ENCODE measurements around the gene MAPKAP1.
A peak's percentile ranks its signal among the peaks of the same experiment; 100 is the strongest.
"Not testable (repeated sequence)": the region's sequence is repeated elsewhere in the genome, so short reads cannot be mapped to it uniquely, and the experiment has no call there.

MAPKAP1 gene

GRCh38 chr9:125411171-125411756 is 295.7 kb downstream of the MAPKAP1 start:
- no peak for DNase-seq (ENCODE audit: low spot score)

DNA sequence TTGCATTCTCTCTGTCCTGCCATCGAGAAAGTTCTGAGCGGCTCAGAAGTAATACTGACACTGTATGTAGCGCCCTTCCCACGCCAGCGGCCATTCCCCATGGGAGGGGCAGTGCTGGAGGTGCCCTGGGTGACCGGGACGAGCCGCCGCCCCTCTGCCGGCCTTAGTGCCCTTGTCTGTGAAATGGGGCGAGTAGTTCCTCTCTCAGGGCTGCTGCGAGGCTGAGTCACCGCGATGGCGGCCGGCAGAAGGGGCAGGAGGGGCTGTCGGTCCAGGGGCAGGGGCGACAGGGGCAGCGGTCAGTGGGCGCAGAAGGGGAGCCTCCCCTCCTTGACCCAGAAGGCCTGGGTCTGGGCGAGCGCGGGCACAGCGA is 296.5 kb downstream of the MAPKAP1 start:
- no peak for DNase-seq (ENCODE audit: low spot score)

GRCh38 chr9:125409637-125410521 is 297.1 kb downstream of the MAPKAP1 start:
- DNase-seq (ENCODE audit: low spot score): peak; percentile 25

DNA sequence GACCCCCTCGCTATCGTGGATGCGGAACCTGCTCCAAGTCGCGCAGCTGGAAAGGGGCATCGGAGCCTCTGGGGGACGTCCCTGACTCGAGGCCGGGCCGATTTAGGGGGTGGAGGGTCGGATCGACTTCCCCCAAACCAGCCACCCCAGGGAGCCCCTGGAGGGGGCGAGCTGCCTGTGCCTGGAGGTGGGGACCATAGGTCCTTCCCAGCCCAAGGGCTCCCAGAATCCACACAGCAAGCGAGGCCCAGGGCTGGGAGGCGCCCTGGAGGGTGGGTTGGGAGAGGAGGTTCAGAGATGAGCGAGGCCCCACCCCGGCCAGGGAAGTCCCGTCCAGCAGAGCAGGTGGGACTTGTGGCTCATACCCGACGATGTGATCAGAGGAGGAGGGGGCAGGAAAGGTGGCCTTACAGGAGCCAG is 297.8 kb downstream of the MAPKAP1 start:
- DNase-seq (ENCODE audit: low spot score): no peak

DNA sequence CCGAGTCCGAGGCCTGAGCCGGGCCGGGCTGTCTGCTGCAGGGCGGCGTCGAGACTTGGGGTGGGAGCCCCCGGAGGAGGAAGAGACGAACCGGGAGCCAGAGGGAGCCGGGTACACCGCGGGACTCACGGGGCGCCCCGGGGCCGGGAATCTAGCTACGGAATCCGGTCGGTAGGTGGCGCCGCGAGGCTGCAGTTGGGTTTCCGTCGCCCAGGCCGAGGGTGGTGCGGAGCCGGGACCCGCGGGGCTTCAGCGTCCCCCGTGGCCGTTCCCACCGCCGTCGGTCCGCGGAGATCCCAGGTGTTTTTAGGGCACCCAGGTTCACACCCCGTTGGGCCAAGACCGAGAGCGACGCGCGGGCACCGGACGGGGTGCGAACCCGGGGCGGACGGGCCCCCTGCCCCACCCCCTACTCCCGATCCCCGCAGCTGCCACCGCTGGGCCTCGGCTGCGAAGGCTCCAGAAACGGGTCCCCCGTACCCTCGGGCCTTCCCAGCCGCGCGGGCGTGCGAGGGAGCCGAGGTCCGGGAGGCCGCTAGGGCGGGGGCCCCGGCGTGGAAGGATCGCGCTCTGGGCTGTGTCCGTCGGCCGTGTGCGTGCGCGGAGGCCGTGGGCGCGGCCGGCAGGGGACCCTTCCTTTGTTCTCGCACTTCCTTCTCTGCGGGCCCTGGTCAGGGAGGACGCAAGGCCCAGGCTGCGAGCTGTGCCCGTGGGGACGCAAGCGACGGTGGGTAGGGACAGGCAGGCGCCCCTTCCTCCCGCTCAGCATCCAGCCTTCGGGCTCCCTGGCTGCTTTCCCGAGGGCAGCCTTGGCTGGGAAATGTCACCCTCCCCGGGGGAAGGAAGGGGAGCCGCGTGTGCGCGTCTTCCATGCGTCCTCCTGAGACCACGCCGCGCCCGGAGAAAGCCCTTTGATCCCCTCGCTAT is 298.8 kb downstream of the MAPKAP1 start:
- peak; percentile 75 for DNase-seq (ENCODE audit: low spot score)

DNA sequence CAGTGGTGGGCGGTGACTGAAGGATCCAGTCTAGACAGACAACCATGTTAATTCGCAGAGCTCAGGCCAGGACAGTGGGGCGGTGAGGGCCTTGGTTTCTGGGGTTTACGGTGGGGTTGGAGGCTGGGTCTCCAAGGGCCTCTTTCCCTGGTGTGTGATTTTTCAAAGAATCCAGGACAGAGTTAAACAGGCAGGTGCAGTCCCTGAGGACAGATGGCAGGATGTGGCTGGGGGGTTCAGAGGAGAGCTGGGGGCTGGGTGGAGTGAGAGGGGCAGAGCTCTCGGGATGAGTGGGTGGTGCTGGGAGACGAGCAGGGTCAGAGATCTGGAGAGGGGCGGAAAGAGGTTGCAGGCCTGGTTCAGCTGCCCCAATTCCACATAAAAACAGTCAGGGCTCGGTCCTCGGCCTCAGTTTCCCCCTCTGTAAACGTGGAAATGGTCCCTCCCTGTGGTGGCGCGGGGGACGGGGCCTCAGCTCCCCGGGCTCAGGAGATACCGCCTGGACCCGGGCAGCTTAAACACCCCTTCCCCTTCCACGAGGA is 299.5 kb downstream of the MAPKAP1 start:
- no peak for DNase-seq (ENCODE audit: low spot score)

GRCh38 chr9:125406810-125407087 is 300.3 kb downstream of the MAPKAP1 start:
- DNase-seq (ENCODE audit: low spot score): no peak

DNA sequence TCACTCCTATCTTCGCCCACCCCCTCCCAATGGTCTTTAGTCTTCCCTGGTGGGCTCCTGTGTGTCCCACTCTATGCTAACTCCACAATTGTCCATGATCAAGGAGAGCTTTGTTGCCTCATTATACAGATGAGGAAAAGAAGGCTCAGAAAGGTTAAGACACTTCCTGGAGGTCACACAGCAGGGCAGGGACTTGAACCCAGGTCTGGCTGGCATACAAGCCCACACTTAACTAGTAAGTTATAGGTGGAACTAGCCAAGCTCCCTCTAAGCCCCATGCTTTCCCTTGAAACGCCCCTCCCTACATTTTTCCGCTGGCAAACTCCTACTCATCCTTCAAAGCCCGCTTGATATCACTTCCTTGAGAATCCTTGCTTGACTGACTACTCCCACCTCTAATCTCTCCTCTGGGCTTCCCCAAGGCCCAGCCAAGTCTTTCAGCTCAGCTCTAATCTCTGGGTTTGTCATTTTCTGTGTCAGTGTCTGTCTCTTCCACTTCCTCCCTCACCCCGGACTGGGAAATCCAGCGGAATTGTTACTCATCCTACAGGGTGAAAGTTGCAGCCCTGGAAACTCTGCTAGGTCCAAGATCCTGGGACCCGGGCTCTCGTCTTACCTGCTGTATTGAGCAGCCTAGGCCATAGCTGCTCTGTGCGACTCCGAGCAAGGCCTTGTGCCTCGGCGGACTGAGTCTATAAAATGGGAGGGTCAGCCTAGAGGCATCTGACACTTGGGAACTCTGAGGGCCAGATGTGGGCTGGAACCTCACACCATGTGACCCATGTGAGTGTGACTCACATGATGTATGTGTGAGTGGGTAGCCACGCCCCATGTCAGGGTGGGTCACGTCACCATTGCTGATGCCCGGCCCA is 300.8 kb downstream of the MAPKAP1 start:
- DNase-seq (ENCODE audit: low spot score): no peak

GRCh38 chr9:125404733-125405132 is 302.3 kb downstream of the MAPKAP1 start:
- no peak for DNase-seq (ENCODE audit: low spot score)

DNA sequence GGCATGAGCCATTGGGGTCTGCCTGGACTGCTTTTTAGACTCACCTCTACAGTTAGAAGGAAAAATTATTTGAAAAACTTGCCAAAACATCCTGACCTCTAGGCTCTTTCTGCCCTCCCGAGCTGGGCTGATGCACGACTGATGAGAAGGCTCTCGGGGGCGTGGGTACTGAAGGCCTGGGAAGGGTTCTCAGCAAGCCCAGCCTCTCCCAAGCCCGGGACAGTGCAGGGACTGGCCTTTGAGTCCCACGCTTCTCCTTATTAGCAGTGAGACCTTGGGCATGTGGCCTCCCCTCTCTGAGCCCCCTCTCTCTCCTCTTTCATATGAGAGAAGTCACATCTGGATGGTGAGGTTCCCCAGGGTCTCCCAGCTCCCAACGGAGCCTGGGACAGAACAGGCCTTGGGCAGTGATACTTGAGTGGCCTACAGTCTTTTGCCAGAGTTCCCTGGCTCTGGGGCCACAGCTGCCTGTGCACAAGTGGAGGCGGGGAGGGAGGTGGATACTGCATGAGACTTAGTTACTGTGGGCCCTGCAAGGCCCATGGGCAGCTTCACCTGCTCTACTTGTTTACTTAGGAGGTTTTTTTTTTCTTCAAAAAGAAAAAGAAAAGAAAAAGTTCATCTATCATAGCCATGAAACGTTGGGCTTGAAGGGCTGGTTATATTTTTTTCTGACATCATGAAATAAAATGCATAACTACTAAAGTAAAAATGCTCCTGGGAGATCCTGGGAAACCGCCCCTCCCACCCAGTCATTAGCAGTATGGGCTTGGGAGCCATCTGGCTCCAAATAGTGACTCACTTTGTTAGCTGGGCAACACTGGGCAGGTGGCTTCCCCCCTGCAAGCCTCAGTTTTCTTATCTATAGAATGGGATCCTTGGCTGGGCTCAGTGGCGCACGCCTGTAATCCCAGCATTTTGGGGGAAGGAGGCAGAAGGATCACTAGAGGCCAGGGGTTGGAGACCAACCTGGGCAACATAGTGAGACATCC is 306.0 kb downstream of the MAPKAP1 start:
- DNase-seq (ENCODE audit: low spot score): no peak

GRCh38 chr9:125400232-125400631 is 306.8 kb downstream of the MAPKAP1 start:
- not testable (repeated sequence) for DNase-seq (ENCODE audit: low spot score)

DNA sequence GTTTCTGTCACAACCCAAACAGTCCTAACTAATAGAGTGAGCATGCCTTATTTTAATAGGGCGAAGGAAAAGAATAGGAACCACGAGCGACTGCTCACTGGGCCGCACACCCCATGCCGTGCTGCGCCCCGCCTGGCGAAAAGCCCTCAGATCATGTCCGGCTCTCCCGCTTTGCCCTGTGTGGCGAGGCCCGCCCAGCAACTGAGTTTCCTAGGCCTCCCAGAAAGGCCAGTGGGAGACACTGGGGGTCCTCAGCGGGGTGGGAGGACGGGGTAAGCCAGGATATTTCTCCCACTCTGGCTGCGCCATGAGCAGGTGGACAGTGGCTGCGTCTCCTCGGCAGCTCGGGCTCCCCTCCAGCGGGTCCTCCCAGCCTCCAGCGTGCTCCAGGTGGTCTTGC is 307.3 kb downstream of the MAPKAP1 start:
- no peak for DNase-seq (ENCODE audit: low spot score)

GRCh38 chr9:125399165-125399564 is 307.8 kb downstream of the MAPKAP1 start:
- no peak for DNase-seq (ENCODE audit: low spot score)

- DNase-seq (ENCODE audit: low spot score): no peak
These were observed 308.8 kb downstream of the MAPKAP1 start for GRCh38 chr9:125398243-125398642.

- DNase-seq (ENCODE audit: low spot score): no peak
These were observed 309.3 kb downstream of the MAPKAP1 start for GRCh38 chr9:125397736-125398135.

- DNase-seq (ENCODE audit: low spot score): no peak
These were observed 310.2 kb downstream of the MAPKAP1 start for GRCh38 chr9:125396799-125397198.

GRCh38 chr9:125393426-125393825 is 313.6 kb downstream of the MAPKAP1 start:
- no peak for DNase-seq (ENCODE audit: low spot score)

- DNase-seq (ENCODE audit: low spot score): no peak
These were observed 315.3 kb downstream of the MAPKAP1 start for GRCh38 chr9:125391704-125392103.

DNA sequence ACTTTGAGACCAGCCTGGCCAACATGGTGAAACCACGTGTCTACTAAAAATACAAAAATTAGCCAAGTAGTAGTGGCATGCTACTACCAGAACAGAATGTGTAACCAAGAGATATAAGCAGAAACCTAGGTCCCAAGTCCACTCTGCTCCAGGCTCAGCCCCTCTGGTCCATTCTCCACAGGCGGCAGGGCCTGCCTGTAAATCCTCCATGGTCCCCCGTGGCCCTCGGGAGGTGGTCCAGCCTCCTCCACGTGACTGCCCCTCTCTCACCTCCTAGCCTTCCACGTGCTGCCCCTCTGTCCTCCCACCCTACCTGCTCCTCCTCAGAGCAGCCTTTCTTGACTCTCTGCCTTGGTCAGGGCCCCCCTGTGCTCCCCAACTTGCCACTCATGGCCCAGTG is 318.0 kb downstream of the MAPKAP1 start:
- DNase-seq (ENCODE audit: low spot score): no peak

DNA sequence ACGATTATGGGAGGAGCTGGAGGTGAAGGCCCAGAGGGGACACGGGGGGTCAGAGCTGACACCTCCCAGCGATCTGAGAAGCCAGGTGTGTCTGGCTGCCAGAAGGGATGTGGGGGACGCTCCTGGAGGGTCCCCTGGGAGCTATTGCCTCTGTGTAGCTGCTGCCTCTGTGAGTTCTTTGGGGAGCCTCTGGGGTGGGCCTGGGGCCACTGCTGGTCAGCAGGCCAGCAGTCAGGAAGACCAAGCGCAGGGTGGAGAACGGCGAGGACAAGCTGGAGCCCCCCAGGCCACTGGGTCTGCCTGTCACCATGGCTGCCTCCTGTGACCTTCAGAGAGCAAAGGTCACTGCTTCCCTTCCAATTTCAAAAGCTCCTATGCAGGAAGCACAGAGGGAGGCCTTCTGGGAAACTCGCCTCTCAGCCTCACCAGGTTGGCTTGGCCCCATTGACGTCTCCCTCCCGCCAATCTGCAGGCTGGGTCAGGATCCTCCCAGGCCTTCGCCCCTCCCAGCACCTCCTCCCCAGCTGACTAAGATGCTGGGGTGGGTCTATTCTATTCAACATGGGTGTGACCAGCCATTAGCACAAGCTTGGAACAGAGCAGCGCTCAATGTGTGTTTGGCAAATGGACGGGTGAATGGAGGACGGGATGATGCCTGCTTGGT is 319.0 kb downstream of the MAPKAP1 start:
- no peak for DNase-seq (ENCODE audit: low spot score)
